WI38 (cell line): ENCODE measurements around the gene PDK4.

Source experiments
- H3K4me3 ChIP-seq: 2 replicates; pipeline ENCODE4 v1.5.1; 2011; ENCODE audit warnings: low read depth, mild to moderate bottlenecking, control low read depth, low read length
- CTCF ChIP-seq: IDR thresholded peaks from 2 replicates; pipeline ENCODE4 v1.5.1; 2012; ENCODE audit warnings: low read depth, mild to moderate bottlenecking, control low read depth, low read length

PDK4 gene

GRCh38 chr7:95596198-95597063 is at the start of gene PDK4:
PDK4 (minus strand) TSS chr7:95596516; CDS start chr7:95596293, 223 bp downstream.
- H3K4me3 ChIP-seq = no peak within 1 kb of the TSS
- no peak for TF ChIP-seq CTCF

GRCh38 chr7:95642173-95642572 is 45.9 kb upstream of the PDK4 start:
- TF ChIP-seq CTCF = no peak
- no peak overlapping the region for H3K4me3 ChIP-seq

GRCh38 chr7:95636140-95636940 is 40.0 kb upstream of the PDK4 start:
- no peak for TF ChIP-seq CTCF
- no peak overlapping the region for H3K4me3 ChIP-seq

- TF ChIP-seq CTCF = no peak
- no peak overlapping the region for H3K4me3 ChIP-seq
Measured at GRCh38 chr7:95632609-95633008, 36.3 kb upstream of the PDK4 start.

GRCh38 chr7:95631527-95631926 is 35.2 kb upstream of the PDK4 start:
- no peak for TF ChIP-seq CTCF
- H3K4me3 ChIP-seq = no peak overlapping the region

- no peak overlapping the region for H3K4me3 ChIP-seq
- TF ChIP-seq CTCF = no peak
Measured at GRCh38 chr7:95630702-95631458, 34.6 kb upstream of the PDK4 start.
